ENCODE measurements around the gene EED. TPM values are rescaled to one million over a fixed set of nuclear protein-coding genes. Genes with fewer than 3 reads are reported as not detected.

EED gene, protein sequence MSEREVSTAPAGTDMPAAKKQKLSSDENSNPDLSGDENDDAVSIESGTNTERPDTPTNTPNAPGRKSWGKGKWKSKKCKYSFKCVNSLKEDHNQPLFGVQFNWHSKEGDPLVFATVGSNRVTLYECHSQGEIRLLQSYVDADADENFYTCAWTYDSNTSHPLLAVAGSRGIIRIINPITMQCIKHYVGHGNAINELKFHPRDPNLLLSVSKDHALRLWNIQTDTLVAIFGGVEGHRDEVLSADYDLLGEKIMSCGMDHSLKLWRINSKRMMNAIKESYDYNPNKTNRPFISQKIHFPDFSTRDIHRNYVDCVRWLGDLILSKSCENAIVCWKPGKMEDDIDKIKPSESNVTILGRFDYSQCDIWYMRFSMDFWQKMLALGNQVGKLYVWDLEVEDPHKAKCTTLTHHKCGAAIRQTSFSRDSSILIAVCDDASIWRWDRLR
- 18.0 and 28.0 TPM in 2 replicates for total RNA-seq

DNA sequence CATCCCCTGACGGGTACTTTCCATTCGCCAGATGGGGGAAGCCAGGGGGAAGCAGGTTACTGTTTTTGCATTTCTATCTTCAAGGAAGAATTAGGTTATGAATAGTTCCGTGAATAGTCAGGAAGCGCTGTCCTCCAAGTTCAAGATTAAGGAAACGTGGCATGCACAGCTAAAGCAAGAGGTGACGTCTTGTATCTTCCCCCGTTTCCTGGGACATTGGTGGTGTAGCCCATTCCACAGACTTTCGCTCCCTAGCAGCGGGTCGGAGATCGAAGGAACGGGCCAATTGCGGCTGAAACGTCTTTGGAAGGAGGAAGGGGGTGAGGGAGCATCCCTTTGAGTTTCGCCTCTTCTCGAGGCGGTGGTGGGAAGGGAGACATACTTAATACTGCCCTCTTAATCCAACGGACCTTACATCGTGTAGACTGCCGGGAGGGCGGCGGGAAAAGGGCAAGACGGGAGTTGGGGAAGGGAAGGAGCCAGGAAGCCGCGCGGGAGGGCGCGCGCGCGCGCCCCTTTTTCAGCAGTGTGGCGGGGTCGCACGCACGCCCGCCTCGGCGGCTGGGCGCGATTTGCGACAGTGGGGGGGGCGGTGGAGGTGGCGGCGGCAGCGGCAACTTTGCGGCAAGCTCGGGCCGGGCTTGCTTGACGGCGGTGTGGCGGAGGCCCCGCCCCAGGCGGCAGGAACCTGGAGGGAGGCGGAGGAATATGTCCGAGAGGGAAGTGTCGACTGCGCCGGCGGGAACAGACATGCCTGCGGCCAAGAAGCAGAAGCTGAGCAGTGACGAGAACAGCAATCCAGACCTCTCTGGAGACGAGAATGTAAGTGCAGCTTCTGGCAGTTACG, at the start of gene EED:
Gene EED, plus strand, starts transcription at position 232 of the 847 bp plus-strand sequence. Its CDS starts 477 bp downstream, at position 709.

DNA sequence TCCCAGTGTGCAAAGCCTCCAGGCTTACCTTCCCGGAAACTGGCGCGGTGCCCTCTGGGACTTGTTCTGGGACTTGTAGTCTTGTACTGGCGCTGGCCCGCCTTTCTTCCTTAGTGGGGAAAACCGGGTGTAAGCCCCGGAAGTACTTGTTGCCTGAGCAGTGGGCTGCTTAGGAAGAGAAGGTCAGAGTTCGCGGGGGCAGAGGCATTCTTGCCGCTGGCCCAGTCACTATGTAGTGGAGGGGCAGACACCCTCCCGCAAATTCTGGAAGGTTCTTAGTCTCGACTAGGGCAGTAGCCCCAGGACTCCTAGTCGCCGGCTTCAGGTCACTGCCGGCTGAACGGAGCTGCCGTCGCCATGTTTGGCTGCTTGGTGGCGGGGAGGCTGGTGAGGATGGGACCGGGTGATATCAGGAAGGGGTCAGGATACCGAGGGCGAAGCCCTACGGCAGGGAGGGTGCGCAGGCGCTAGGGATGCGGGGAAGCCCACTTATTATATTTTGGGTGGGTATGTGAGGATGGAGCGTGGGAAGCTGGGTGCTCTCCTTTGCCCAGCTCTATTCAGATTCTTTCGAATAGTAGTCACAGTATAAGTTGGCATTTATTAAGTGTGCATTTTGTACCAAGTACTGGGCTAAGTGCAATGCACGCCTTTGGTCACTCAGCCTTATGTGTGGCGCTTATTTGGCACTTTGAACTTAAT, 57.7 kb downstream of the EED start, which contains the start of gene HIKESHI:
Gene HIKESHI, plus strand, starts transcription at position 149 of the 702 bp plus-strand sequence. Its CDS starts 209 bp downstream, at position 358.

Other genes starting within 250 kb of the EED start
- gene PICALM, start 175.7 kb upstream of the EED start, total RNA-seq: 430 and 444 TPM in 2 replicates
- 59.5 and 94.9 TPM in 2 replicates for gene HIKESHI, start 57.5 kb downstream of the EED start, total RNA-seq
- gene CCDC81, start 130.1 kb downstream of the EED start, total RNA-seq: 2.5 and 12.1 TPM in 2 replicates

Measured in regular cardiac myocyte (primary cell).